KMS-11 (cell line): ENCODE data around the gene TMEM97.

Experiments used
- H2AFZ ChIP-seq: fragments of 200-600 bp; sonication (generic); 2 replicates; pipeline ENCODE4 v1.6.1; 2016; ENCODE audit warnings: antibody characterized with exemption, mixed run types, low read depth
- H3K27ac ChIP-seq: fragments of 200-600 bp; sonication (generic); 2 replicates; pipeline ENCODE4 v1.6.1; 2016; ENCODE audit warnings: mild to moderate bottlenecking, mixed run types
- H3K27me3 ChIP-seq: fragments of 200-600 bp; sonication (generic); 2 replicates; pipeline ENCODE4 v1.6.1; 2017; ENCODE audit warnings: mild to moderate bottlenecking, low read depth, mixed run types, moderate library complexity; ENCODE audit not compliant: insufficient read depth
- H3K36me3 ChIP-seq: fragments of 200-600 bp; sonication (generic); 2 replicates; pipeline ENCODE4 v1.6.1; 2017; ENCODE audit warnings: mild to moderate bottlenecking, mixed run types; ENCODE audit not compliant: insufficient read depth
- H3K4me1 ChIP-seq: fragments of 200-600 bp; sonication (generic); 2 replicates; pipeline ENCODE4 v1.6.1; 2016; ENCODE audit warnings: mild to moderate bottlenecking, low read depth, mixed run types; ENCODE audit not compliant: poor library complexity, severe bottlenecking
- H3K4me2 ChIP-seq: fragments of 200-600 bp; sonication (generic); 2 replicates; pipeline ENCODE4 v1.7.0; 2016; ENCODE audit warnings: mild to moderate bottlenecking, mixed run types
- H3K4me3 ChIP-seq: fragments of 200-600 bp; sonication (generic); IDR thresholded peaks from 2 replicates; pipeline ENCODE4 v1.6.1; 2017; ENCODE audit warnings: low read depth, low read length, mixed read lengths; ENCODE audit not compliant: insufficient read depth
- H3K79me2 ChIP-seq: fragments of 200-600 bp; sonication (generic); 2 replicates; pipeline ENCODE4 v1.6.1; 2016; ENCODE audit warnings: low read depth, mixed run types; ENCODE audit not compliant: insufficient read depth
- H3K9ac ChIP-seq: fragments of 200-600 bp; sonication (generic); 2 replicates; pipeline ENCODE4 v1.6.1; 2016; ENCODE audit warnings: mild to moderate bottlenecking, mixed run types
- H4K20me1 ChIP-seq: fragments of 200-600 bp; sonication (generic); 2 replicates; pipeline ENCODE4 v1.6.1; 2016; ENCODE audit warnings: mild to moderate bottlenecking, mixed run types; ENCODE audit not compliant: insufficient read depth
- TF ChIP-seq, protein P1 (sequence below): fragments of 200-600 bp; sonication (generic); conservative IDR thresholded peaks from 2 replicates; pipeline ENCODE4 v1.6.1; 2017; ENCODE audit warnings: low read depth, mild to moderate bottlenecking, antibody characterized with exemption, low read length, moderate library complexity, mixed read lengths

The TMEM97 gene

DNA sequence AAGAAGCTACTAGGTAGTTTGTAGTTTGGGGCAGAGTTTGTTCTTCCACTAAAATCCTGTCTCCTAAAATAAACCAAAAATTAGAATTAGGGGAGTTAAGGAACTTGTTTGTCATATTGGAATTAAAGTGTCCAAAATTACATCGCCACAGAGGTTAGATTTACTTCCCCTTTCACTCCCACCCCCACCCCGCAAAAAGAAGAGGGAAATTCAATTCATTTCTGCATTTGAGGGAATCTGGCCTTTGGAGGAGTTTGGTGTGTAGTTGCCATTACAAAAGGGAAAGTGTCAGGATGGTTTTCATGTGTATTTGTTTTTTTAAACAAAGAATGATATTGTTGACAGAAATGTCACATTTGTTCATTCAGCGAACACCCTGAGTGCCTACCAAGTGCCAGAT lies 5.8 kb downstream of the TMEM97 start:
- Histone ChIP-seq H3K27ac (no peak overlapping the region), H3K4me2 (no peak overlapping the region), H3K79me2 (peaks cover 65% of the 10 kb centered on the region), H3K27me3 (no peaks in the 10 kb centered on the region), H2AFZ (no peak overlapping the region), H3K36me3 (peaks cover 3% of the 10 kb centered on the region; the same call in 1 of the 2 replicates), H3K9ac (no peak overlapping the region), H3K4me1 (peaks cover 25% of the 10 kb centered on the region), H3K4me3 (no peak overlapping the region), H4K20me1 (peaks cover 8% of the 10 kb centered on the region; the same call in 1 of the 2 replicates)
- TF ChIP-seq, protein P1, sequence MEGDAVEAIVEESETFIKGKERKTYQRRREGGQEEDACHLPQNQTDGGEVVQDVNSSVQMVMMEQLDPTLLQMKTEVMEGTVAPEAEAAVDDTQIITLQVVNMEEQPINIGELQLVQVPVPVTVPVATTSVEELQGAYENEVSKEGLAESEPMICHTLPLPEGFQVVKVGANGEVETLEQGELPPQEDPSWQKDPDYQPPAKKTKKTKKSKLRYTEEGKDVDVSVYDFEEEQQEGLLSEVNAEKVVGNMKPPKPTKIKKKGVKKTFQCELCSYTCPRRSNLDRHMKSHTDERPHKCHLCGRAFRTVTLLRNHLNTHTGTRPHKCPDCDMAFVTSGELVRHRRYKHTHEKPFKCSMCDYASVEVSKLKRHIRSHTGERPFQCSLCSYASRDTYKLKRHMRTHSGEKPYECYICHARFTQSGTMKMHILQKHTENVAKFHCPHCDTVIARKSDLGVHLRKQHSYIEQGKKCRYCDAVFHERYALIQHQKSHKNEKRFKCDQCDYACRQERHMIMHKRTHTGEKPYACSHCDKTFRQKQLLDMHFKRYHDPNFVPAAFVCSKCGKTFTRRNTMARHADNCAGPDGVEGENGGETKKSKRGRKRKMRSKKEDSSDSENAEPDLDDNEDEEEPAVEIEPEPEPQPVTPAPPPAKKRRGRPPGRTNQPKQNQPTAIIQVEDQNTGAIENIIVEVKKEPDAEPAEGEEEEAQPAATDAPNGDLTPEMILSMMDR = no peak

DNA sequence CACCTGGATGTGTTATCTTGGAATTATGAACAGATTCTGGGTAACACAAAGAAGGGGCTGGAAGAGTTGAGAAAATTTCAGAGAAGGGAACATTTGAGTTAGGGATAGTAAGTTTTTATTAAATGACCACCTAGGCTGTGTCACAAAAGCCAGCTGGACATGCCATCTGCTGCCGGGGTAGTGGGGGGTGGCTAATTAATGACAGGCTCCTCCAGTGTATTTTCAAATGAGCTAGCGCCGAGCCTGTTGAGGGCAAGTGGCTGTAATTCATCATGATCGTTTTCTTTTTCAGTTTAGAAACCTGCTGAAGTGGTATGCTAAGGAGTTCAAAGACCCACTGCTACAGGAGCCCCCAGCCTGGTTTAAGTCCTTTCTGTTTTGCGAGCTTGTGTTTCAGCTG lies 6.2 kb downstream of the TMEM97 start:
- H3K36me3 ChIP-seq = peaks cover 3% of the 10 kb centered on the region; the same call in 1 of the 2 replicates
- H3K4me1 ChIP-seq = peaks cover 25% of the 10 kb centered on the region
- no peak overlapping the region for H2AFZ ChIP-seq
- H3K4me2 ChIP-seq = no peak overlapping the region
- TF ChIP-seq, protein P1 = no peak
- no peak overlapping the region for H3K27ac ChIP-seq
- H3K4me3 ChIP-seq = no peak overlapping the region
- no peak overlapping the region for H3K9ac ChIP-seq
- peaks cover 8% of the 10 kb centered on the region; the same call in 1 of the 2 replicates for H4K20me1 ChIP-seq
- no peaks in the 10 kb centered on the region for H3K27me3 ChIP-seq
- peaks cover 61% of the 10 kb centered on the region for H3K79me2 ChIP-seq

DNA sequence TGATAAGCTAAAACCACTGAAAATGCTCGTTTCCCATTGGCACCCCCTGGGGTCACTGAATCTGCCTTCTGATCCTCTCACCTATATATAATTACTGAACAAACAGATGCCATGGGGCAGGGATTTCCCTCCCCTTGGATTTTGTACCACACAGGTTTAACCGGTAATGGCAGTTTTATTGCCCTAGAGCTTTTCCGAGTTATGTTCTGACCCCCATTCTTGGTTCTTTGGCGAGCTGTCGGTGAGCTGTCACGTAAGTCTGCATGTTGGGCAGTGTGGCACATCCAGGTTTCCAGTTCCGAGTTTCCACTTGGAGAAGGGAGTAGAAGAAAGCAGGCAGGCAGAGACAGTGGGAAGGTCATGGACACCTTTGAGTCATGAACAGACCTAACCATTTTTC lies 7.1 kb downstream of the TMEM97 start:
- Histone ChIP-seq H3K4me3 (no peak overlapping the region), H3K27me3 (no peaks in the 10 kb centered on the region), H2AFZ (no peak overlapping the region), H3K36me3 (peaks cover 3% of the 10 kb centered on the region; the same call in 1 of the 2 replicates), H3K4me2 (no peak overlapping the region), H3K79me2 (peaks cover 52% of the 10 kb centered on the region), H3K9ac (no peak overlapping the region), H4K20me1 (peaks cover 8% of the 10 kb centered on the region; the same call in 1 of the 2 replicates), H3K4me1 (peaks cover 16% of the 10 kb centered on the region), H3K27ac (no peak overlapping the region)
- TF ChIP-seq, protein P1 = no peak

DNA sequence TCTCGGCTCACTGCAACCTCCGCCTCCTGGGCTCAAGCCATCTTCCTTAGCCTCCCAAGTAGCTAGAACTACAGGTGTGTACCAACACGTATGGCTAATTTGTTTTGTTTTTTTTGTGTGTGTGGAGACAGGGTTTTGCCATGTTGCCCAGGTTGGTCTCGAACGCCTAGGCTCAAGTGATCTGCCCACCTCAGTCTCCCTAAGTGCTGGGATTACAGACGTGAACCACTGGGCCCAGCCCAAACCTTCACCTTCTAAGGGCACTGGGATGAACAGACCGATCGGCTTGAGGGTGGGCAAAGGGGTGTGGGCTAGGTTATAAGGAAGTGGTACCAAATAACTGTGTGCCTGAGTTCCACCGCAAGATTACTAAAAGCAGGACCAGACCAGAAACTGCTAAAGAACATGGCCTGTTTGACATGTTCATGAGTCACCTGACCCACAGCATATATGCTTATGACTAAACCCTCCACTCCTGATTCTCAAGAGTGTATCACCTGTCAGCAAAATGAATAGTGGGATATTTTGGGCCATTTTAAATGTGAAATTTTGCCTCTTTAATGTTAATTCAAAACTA lies 8.1 kb downstream of the TMEM97 start:
- H3K4me2 ChIP-seq = no peak overlapping the region
- no peak overlapping the region for H3K27ac ChIP-seq
- H2AFZ ChIP-seq = no peak overlapping the region
- no peak overlapping the region for H3K9ac ChIP-seq
- peaks cover 6% of the 10 kb centered on the region for H3K4me1 ChIP-seq
- H3K4me3 ChIP-seq = no peak overlapping the region
- H4K20me1 ChIP-seq = 0 out of 2 replicates have a peak, but pooled peaks cover 8% of the 10 kb centered on the region
- TF ChIP-seq, protein P1 = no peak
- no peaks in the 10 kb centered on the region for H3K27me3 ChIP-seq
- peaks cover 42% of the 10 kb centered on the region for H3K79me2 ChIP-seq
- H3K36me3 ChIP-seq = peaks cover 3% of the 10 kb centered on the region; the same call in 1 of the 2 replicates
